Natural killer cell (primary cell): Measurements from ENCODE around the gene INAFM2. TPM values are rescaled to one million over a fixed set of nuclear protein-coding genes. Genes with fewer than 3 reads are reported as not detected.
A peak's percentile ranks its signal among the peaks of the same experiment; 100 is the strongest.

Experiments used
- ATAC-seq, 3 donors: fragments of 150-1000 bp in 2 of 3; fragments of 200-7000 bp in 1 of 3; cut with Tn5 transposase; 1 replicate in 1 of 3; 2 replicates in 2 of 3; pipeline ENCODE4 v1.10.0; 2021; ENCODE audit warnings: mild to moderate bottlenecking in 2 of 3, moderate library complexity in 2 of 3
- DNase-seq, 2 donors: peaks; one replicate each; pipeline versions ENCODE4 v3.0.0 to v3.0.0-alpha.2; 2013 to 2021; ENCODE audit warnings: mixed read lengths in 1 of 2
- H3K27ac ChIP-seq: one replicate; pipeline ENCODE4 v1.5.1; 2013; ENCODE audit warnings: mild to moderate bottlenecking, low read length
- H3K27me3 ChIP-seq: one replicate; pipeline ENCODE4 v1.6.1; 2013; ENCODE audit warnings: low read length; ENCODE audit not compliant: control insufficient read depth, insufficient read depth
- H3K36me3 ChIP-seq: one replicate; pipeline ENCODE4 v1.6.1; 2013; ENCODE audit warnings: low read length; ENCODE audit not compliant: control insufficient read depth, insufficient read depth
- H3K4me1 ChIP-seq: one replicate; pipeline ENCODE4 v1.6.1; 2013; ENCODE audit warnings: low read length; ENCODE audit not compliant: control insufficient read depth, insufficient read depth
- H3K4me3 ChIP-seq: one replicate; pipeline ENCODE4 v1.5.1; 2013; ENCODE audit warnings: low read length
- H3K9me3 ChIP-seq: one replicate; pipeline ENCODE4 v1.6.1; 2013; ENCODE audit warnings: low read length; ENCODE audit not compliant: control insufficient read depth, insufficient read depth
- H3K27ac Mint-ChIP-seq, 2 donors: one replicate each; pipeline ENCODE4 v1.8.0; 2022; ENCODE audit warnings: mild to moderate bottlenecking in 2 of 2, mixed read lengths in 2 of 2, moderate library complexity in 1 of 2
- H3K27me3 Mint-ChIP-seq, 2 donors: one replicate each; pipeline ENCODE4 v1.8.0; 2022; ENCODE audit warnings: low read depth in 2 of 2, mixed read lengths in 2 of 2
- H3K36me3 Mint-ChIP-seq: one replicate; pipeline ENCODE4 v1.8.0; 2022; ENCODE audit warnings: mixed read lengths
- H3K4me1 Mint-ChIP-seq, 2 donors: one replicate each; pipeline ENCODE4 v1.8.0; 2022; ENCODE audit warnings: mixed read lengths in 2 of 2
- H3K4me3 Mint-ChIP-seq: one replicate; pipeline ENCODE4 v1.8.0; 2022; ENCODE audit warnings: mild to moderate bottlenecking, moderate library complexity, mixed read lengths
- H3K9me3 Mint-ChIP-seq, 2 donors: one replicate each; pipeline ENCODE4 v1.8.0; 2022; ENCODE audit warnings: mixed read lengths in 2 of 2
- CTCF ChIP-seq: fragments of 200-600 bp; IDR thresholded peaks from one replicate; pipeline ENCODE4 v1.8.0; 2022; ENCODE audit warnings: antibody characterized with exemption
- WGBS: methylation state at CpG from one replicate; pipeline ENCODE4 v1.1.7; 2013; ENCODE audit warnings: missing lambda C conversion rate; ENCODE audit not compliant: insufficient coverage; 5-methylcytosine and 5-hydroxymethylcytosine counted together
- intact Hi-C: fragments of 100-400 bp; cut with micrococcal nuclease; formaldehyde crosslinking; loops from one replicate; pipeline ENCODE4 v1.14.2; 2022
- total RNA-seq, 4 donors: library from RNA; stranded (reverse); fragments of 120-200 nt in 1 of 4; gene quantifications; one replicate each; pipeline versions ENCODE4 v1.2.3 to v1.2.4, GENCODE V29; 2013 to 2022

Gene INAFM2
- total RNA-seq, 3 donors from 2014 or later (not counting 1 experiment from before 2014, with no cell fraction given) = 14.0 to 21.7 (median 15.1) TPM

GRCh38 chr15:40292246-40292645, 31.2 kb upstream of the INAFM2 start:
- Mint-ChIP-seq H3K9me3 (no peaks in the 10 kb centered on the region), H3K4me1 (peaks cover 0 to 10% of the 10 kb centered on the region in 2 donors), H3K27me3 (no peaks in the 10 kb centered on the region), H3K4me3 (no peak overlapping the region), H3K27ac (no peak overlapping the region), H3K36me3 (no peaks in the 10 kb centered on the region)
- ATAC-seq (no peak), DNase-seq (no peak)
- H3K4me1 ChIP-seq = no peaks in the 10 kb centered on the region
- H3K4me3 ChIP-seq = no peak overlapping the region
- H3K36me3 ChIP-seq = peaks cover 88% of the 10 kb centered on the region
- H3K27ac ChIP-seq = no peak overlapping the region
- WGBS = 88% methylated on average over 3 of the region's 3 CpGs
- intact Hi-C loops = no loop called here
- H3K27me3 ChIP-seq = no peaks in the 10 kb centered on the region
- H3K9me3 ChIP-seq = no peaks in the 10 kb centered on the region
- TF ChIP-seq CTCF = no peak

- Histone ChIP-seq H3K9me3 (no peaks in the 10 kb centered on the region), H3K27me3 (no peaks in the 10 kb centered on the region), H3K36me3 (peaks cover 88% of the 10 kb centered on the region), H3K4me1 (no peaks in the 10 kb centered on the region), H3K4me3 (no peak overlapping the region), H3K27ac (no peak overlapping the region)
- no peak for TF ChIP-seq CTCF
- Mint-ChIP-seq H3K9me3 (no peaks in the 10 kb centered on the region), H3K27ac (peak overlapping the region in 1 of 2 donors; percentile 24), H3K36me3 (no peaks in the 10 kb centered on the region), H3K27me3 (no peaks in the 10 kb centered on the region), H3K4me3 (no peak overlapping the region), H3K4me1 (peaks cover 0 to 13% of the 10 kb centered on the region in 2 donors)
- DNase-seq = no peak
- ATAC-seq = no peak
- intact Hi-C loops = no loop called here
Measured at GRCh38 chr15:40293006-40293405, 30.5 kb upstream of the INAFM2 start.

GRCh38 chr15:40293905-40294895, 29.3 kb upstream of the INAFM2 start:
- H3K9me3 Mint-ChIP-seq = no peaks in the 10 kb centered on the region
- H3K9me3 ChIP-seq = no peaks in the 10 kb centered on the region
- H3K27ac ChIP-seq = no peak overlapping the region
- no peak overlapping the region for H3K4me3 Mint-ChIP-seq
- H3K4me1 ChIP-seq = no peaks in the 10 kb centered on the region
- peaks cover 2 to 15% of the 10 kb centered on the region in 2 donors for H3K4me1 Mint-ChIP-seq
- no peak for ATAC-seq
- peaks cover 2% of the 10 kb centered on the region for H3K36me3 Mint-ChIP-seq
- no peak for DNase-seq
- H3K4me3 ChIP-seq = no peak overlapping the region
- TF ChIP-seq CTCF = no peak
- H3K36me3 ChIP-seq = peaks cover 88% of the 10 kb centered on the region
- H3K27me3 Mint-ChIP-seq = no peaks in the 10 kb centered on the region
- H3K27me3 ChIP-seq = no peaks in the 10 kb centered on the region
- intact Hi-C loops = no loop called here
- no peak overlapping the region for H3K27ac Mint-ChIP-seq
- WGBS = 88% methylated on average over 20 of the region's 20 CpGs
